ENCODE results near the gene IL4I1.
A peak's percentile ranks its signal among the peaks of the same experiment; 100 is the strongest.

Gene IL4I1

GRCh38 chr19:49924004-49924880 is 27.6 kb upstream of the IL4I1 start:
- no peak for DNase-seq

GRCh38 chr19:49923055-49924003 is 26.6 kb upstream of the IL4I1 start:
- DNase-seq, result peak; percentile 87

GRCh38 chr19:49921871-49922795 is 25.4 kb upstream of the IL4I1 start:
- peak; percentile 84 for DNase-seq

- no peak for DNase-seq
These were observed 24.1 kb upstream of the IL4I1 start for GRCh38 chr19:49920624-49921363.

- DNase-seq, result no peak
These were observed 21.4 kb upstream of the IL4I1 start for GRCh38 chr19:49918089-49918488.

GRCh38 chr19:49916839-49917733 is 20.4 kb upstream of the IL4I1 start:
- peak; percentile 84 for DNase-seq

GRCh38 chr19:49915271-49915670 is 18.6 kb upstream of the IL4I1 start:
- DNase-seq, result no peak

GRCh38 chr19:49913720-49914119 is 17.0 kb upstream of the IL4I1 start:
- no peak for DNase-seq

- DNase-seq, result peak; percentile 45
These were observed 16.4 kb upstream of the IL4I1 start for GRCh38 chr19:49912965-49913685.

GRCh38 chr19:49911381-49912145 is 14.9 kb upstream of the IL4I1 start:
- DNase-seq, result peak; percentile 83

- DNase-seq, result no peak
These were observed 13.5 kb upstream of the IL4I1 start for GRCh38 chr19:49910179-49910578.

- no peak for DNase-seq
These were observed 12.1 kb upstream of the IL4I1 start for GRCh38 chr19:49908480-49909420.

GRCh38 chr19:49907745-49908446 is 11.2 kb upstream of the IL4I1 start:
- DNase-seq, result no peak

- DNase-seq, result no peak
These were observed 10.3 kb upstream of the IL4I1 start for GRCh38 chr19:49906879-49907564.

- DNase-seq, result peak; percentile 38
These were observed 7.4 kb upstream of the IL4I1 start for GRCh38 chr19:49904136-49904535.

GRCh38 chr19:49895566-49896297 is 955 bp downstream of the IL4I1 start:
- no peak for DNase-seq
